H1 (cell line): ENCODE results near the gene EIF3J. TPM values are rescaled to one million over a fixed set of nuclear protein-coding genes. Genes with fewer than 3 reads are reported as not detected.

Source experiments
- CTCF ChIA-PET: fragments of 300-600 bp; sonication (Branson Sonifier 250); formaldehyde crosslinking; loops from one replicate; lab custom pipeline; 2021; ENCODE audit not compliant: partially characterized antibody; lab: Charles Lee
- POLR2A ChIA-PET: fragments of 300-600 bp; sonication (Branson Sonifier 250); formaldehyde crosslinking; loops from one replicate; lab custom pipeline; 2021; ENCODE audit warnings: inconsistent platforms; ENCODE audit not compliant: partially characterized antibody; lab: Charles Lee
- DNase-seq, 2 experiments: peaks; one replicate each; pipeline versions ENCODE4 v3.0.0 to v3.0.0-alpha.2; 2010 to 2022; ENCODE audit warnings: low spot score in 2 of 2, low read depth in 1 of 2, mixed read lengths in 1 of 2
- FAIRE-seq: peaks from 2 replicates; lab custom pipeline; 2011; peaks lifted over from hg19 to GRCh38; lab: Jason Lieb, UNC
- H2AFZ ChIP-seq: 2 replicates; pipeline ENCODE4 v1.8.1; 2012; ENCODE audit warnings: low read length, inconsistent platforms
- H2AK5ac ChIP-seq: 2 replicates; pipeline ENCODE4 v1.6.1; 2013; ENCODE audit warnings: low read depth, low read length
- H2BK120ac ChIP-seq: replicated peaks from 2 replicates; pipeline ENCODE3; 2013; ENCODE audit warnings: low read depth, low read length, inconsistent platforms
- H2BK12ac ChIP-seq: 2 replicates; pipeline ENCODE4 v1.6.1; 2013; ENCODE audit warnings: low read depth, low read length
- H2BK15ac ChIP-seq: 2 replicates; pipeline ENCODE4 v1.6.1; 2013; ENCODE audit warnings: low read length
- H2BK20ac ChIP-seq: 2 replicates; pipeline ENCODE4 v1.6.1; 2013; ENCODE audit warnings: low read length
- H2BK5ac ChIP-seq: 2 replicates; pipeline ENCODE4 v1.6.1; 2013; ENCODE audit warnings: low read depth, low read length
- H3K14ac ChIP-seq: 2 replicates; pipeline ENCODE4 v1.6.1; 2013; ENCODE audit warnings: inconsistent platforms; ENCODE audit not compliant: insufficient read length
- H3K18ac ChIP-seq: 2 replicates; pipeline ENCODE4 v1.6.1; 2013; ENCODE audit warnings: low read length; ENCODE audit errors: extremely low read depth
- H3K23ac ChIP-seq: 2 replicates; pipeline ENCODE4 v1.6.1; 2013; ENCODE audit warnings: inconsistent platforms; ENCODE audit not compliant: insufficient read length
- H3K23me2 ChIP-seq: 2 replicates; pipeline ENCODE4 v1.6.1; 2013; ENCODE audit warnings: low read depth, low read length
- H3K27ac ChIP-seq: 2 replicates; pipeline ENCODE4 v1.6.1; 2011; ENCODE audit warnings: low read depth, low read length, inconsistent platforms
- H3K27me3 ChIP-seq, 4 experiments: replicated peaks in 1 of 4; 1 replicate in 1 of 4; 2 replicates in 3 of 4; pipeline versions ENCODE4 v1.6.1 to v1.8.1; 2011 to 2013; ENCODE audit warnings: low read length in 3 of 4, mild to moderate bottlenecking in 3 of 4, inconsistent platforms in 2 of 4, mixed read lengths in 2 of 4, moderate library complexity in 1 of 4; ENCODE audit not compliant: control insufficient read depth in 3 of 4, insufficient read depth in 3 of 4; ENCODE audit errors: extremely low read depth in 1 of 4
- H3K36me3 ChIP-seq, 4 experiments: 2 replicates each; pipeline versions ENCODE4 v1.6.1 to v1.8.1; 2011 to 2013; ENCODE audit warnings: mild to moderate bottlenecking in 4 of 4, low read length in 3 of 4, moderate library complexity in 2 of 4, control low read depth in 1 of 4, inconsistent platforms in 1 of 4; ENCODE audit not compliant: insufficient read depth in 4 of 4, control insufficient read depth in 2 of 4
- H3K4ac ChIP-seq: replicated peaks from 2 replicates; pipeline ENCODE3; 2013; ENCODE audit warnings: low read length, low read depth, mixed read lengths, inconsistent platforms; ENCODE audit not compliant: insufficient read length
- H3K4me1 ChIP-seq, 4 experiments: replicated peaks in 1 of 4; 1 replicate in 1 of 4; 2 replicates in 3 of 4; pipeline versions ENCODE4 v1.6.1 to v1.8.1; 2011 to 2013; ENCODE audit warnings: low read length in 3 of 4, inconsistent platforms in 2 of 4, mixed read lengths in 1 of 4; ENCODE audit not compliant: insufficient read depth in 4 of 4, control insufficient read depth in 3 of 4
- H3K4me2 ChIP-seq, 2 experiments: 2 replicates each; pipeline versions ENCODE4 v1.6.1 to v1.8.1; 2011 to 2013; ENCODE audit warnings: low read depth in 2 of 2, low read length in 2 of 2, control low read depth in 1 of 2, inconsistent platforms in 1 of 2, mild to moderate bottlenecking in 1 of 2; ENCODE audit not compliant: insufficient read depth in 1 of 2
- H3K4me3 ChIP-seq, 4 experiments: fragments of 200-600, 300-600 bp in 1 of 4; sonication (generic), shearing (Covaris generic), sonication (Bioruptor Twin) in 1 of 4; 2 replicates each; pipeline versions ENCODE4 v1.5.1 to v1.8.1; 2011 to 2016; ENCODE audit warnings: low read length in 4 of 4, low read depth in 3 of 4, control low read depth in 2 of 4, inconsistent platforms in 2 of 4, mild to moderate bottlenecking in 2 of 4, mixed read lengths in 1 of 4, moderate library complexity in 1 of 4; ENCODE audit not compliant: insufficient read depth in 2 of 4; ENCODE audit errors: extremely low read depth in 1 of 4
- H3K56ac ChIP-seq: replicated peaks from 2 replicates; pipeline ENCODE3; 2013; ENCODE audit warnings: low read depth, mild to moderate bottlenecking, mixed read lengths, low read length, inconsistent platforms; ENCODE audit not compliant: insufficient read length
- H3K79me1 ChIP-seq: 2 replicates; pipeline ENCODE4 v1.6.1; 2013; ENCODE audit warnings: low read depth, low read length, control low read depth
- H3K79me2 ChIP-seq, 2 experiments: 2 replicates each; pipeline versions ENCODE4 v1.6.1 to v1.8.1; 2012 to 2013; ENCODE audit warnings: low read length in 2 of 2, mild to moderate bottlenecking in 2 of 2, inconsistent platforms in 1 of 2; ENCODE audit not compliant: insufficient read depth in 2 of 2, control insufficient read depth in 1 of 2
- H3K9ac ChIP-seq, 4 experiments: replicated peaks in 1 of 4; 1 replicate in 1 of 4; 2 replicates in 3 of 4; pipeline versions ENCODE4 v1.6.1 to v1.8.1; 2011 to 2013; ENCODE audit warnings: low read depth in 3 of 4, low read length in 3 of 4, control low read depth in 2 of 4, mild to moderate bottlenecking in 2 of 4, moderate library complexity in 2 of 4, inconsistent platforms in 1 of 4; ENCODE audit errors: extremely low read depth in 1 of 4
- H3K9me3 ChIP-seq, 2 experiments: 2 replicates each; pipeline versions ENCODE4 v1.6.1 to v1.8.1; 2012 to 2013; ENCODE audit warnings: mild to moderate bottlenecking in 2 of 2, moderate library complexity in 2 of 2, control low read depth in 1 of 2, inconsistent platforms in 1 of 2, low read depth in 1 of 2, low read length in 1 of 2, mixed read lengths in 1 of 2; ENCODE audit not compliant: insufficient read depth in 2 of 2
- H4K20me1 ChIP-seq, 2 experiments: replicated peaks in 1 of 2; 2 replicates each; pipeline versions ENCODE3 to v1.8.1; 2011 to 2013; ENCODE audit warnings: inconsistent platforms in 2 of 2, low read length in 2 of 2, mild to moderate bottlenecking in 1 of 2; ENCODE audit not compliant: insufficient read depth in 2 of 2, control insufficient read depth in 1 of 2
- H4K5ac ChIP-seq: 2 replicates; pipeline ENCODE4 v1.6.1; 2013; ENCODE audit warnings: low read length, low read depth, mixed read lengths, inconsistent platforms; ENCODE audit not compliant: insufficient read length
- H4K8ac ChIP-seq: 2 replicates; pipeline ENCODE4 v1.8.0; 2013; ENCODE audit warnings: mild to moderate bottlenecking, moderate library complexity, low read length, inconsistent platforms; ENCODE audit not compliant: insufficient read depth; ENCODE audit errors: extremely low read depth
- H4K91ac ChIP-seq: replicated peaks from 2 replicates; pipeline ENCODE3; 2013; ENCODE audit warnings: low read length, mixed read lengths, inconsistent platforms; ENCODE audit not compliant: insufficient read length
- TBP ChIP-seq: IDR thresholded peaks from 2 replicates; pipeline ENCODE4 v1.6.1; 2011; ENCODE audit warnings: low read depth, low read length, improper control_type of control experiment
- WGBS, 2 experiments: shearing (Covaris generic) in 1 of 2; methylation state at CpG; one replicate each; pipeline versions ENCODE4 v1.1.6 to v1.1.7; 2013 to 2015; ENCODE audit warnings: low lambda C conversion rate in 2 of 2, mixed read lengths in 2 of 2, inconsistent platforms in 1 of 2, low coverage in 1 of 2, missing lambda C conversion rate in 1 of 2; ENCODE audit not compliant: insufficient replicate concordance in 2 of 2, insufficient coverage in 1 of 2, insufficient read length in 1 of 2; ENCODE audit errors: extremely low coverage in 1 of 2, missing lambda C conversion rate in 1 of 2; 5-methylcytosine and 5-hydroxymethylcytosine counted together
- polyA plus RNA-seq, 7 experiments: library from polyadenylated mRNA; depleted of rRNA in 3 of 7; stranded (reverse) in 5 of 7; unstranded in 2 of 7; fragments of >200 nt in 5 of 7; fragments of 200-250 nt in 2 of 7; gene quantifications; 1 replicate in 5 of 7; 2 replicates in 1 of 7; 4 replicates in 1 of 7; pipeline versions ENCODE4 v1.2.1 to v1.2.3, GENCODE V29; 2011 to 2013; ENCODE audit warnings: missing spikeins in 2 of 7, mixed read lengths in 2 of 7
- total RNA-seq: library from RNA; stranded (reverse); fragmentation: NEBNext Ultra II Directional; extraction: Animal tissue kit (Norgen Biotek cat#: 25700); gene quantifications from 2 replicates; pipeline ENCODE4 v1.2.1, GENCODE V29; 2021
- TF ChIP-seq, protein P1 (sequence below), 3 experiments: IDR thresholded peaks; 1 replicate in 2 of 3; 2 replicates in 1 of 3; pipeline versions ENCODE4 v1.5.1 to v1.6.1; 2011; ENCODE audit warnings: low read length in 3 of 3, mild to moderate bottlenecking in 3 of 3, inconsistent platforms in 2 of 3, low read depth in 1 of 3, moderate library complexity in 1 of 3; ENCODE audit not compliant: insufficient read depth in 1 of 3; ENCODE audit errors: control extremely low read depth in 1 of 3

EIF3J gene
- total and polyA plus RNA-seq, 2 of the 8 experiments (the other 6 are each of a cell fraction or from before 2014, with no cell fraction given), result 26.8 to 119 TPM

DNA sequence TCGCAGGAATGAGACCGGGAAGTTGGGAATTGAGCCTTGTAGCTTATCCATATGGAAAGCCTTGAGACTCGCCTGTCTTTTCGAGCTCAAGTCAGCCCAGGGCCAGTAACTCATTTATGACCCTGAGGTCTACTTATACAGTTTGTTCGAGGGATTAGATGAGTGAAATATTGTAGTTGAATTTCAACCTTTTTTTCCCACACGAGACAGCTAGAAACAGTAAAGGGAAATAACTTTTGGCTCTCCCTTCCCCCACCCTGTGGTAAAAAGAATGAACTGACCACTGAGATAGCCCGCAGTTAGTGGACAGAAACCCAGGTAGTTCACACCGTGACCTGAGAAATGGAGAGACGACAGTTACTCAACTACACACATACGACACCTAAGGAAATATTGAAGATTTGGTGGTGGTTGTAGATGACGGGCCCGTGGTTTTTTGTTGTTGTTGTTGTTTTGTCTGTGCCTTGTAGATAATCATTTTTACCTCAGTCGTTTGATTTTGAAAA is 841 bp downstream of the EIF3J start:
- Histone ChIP-seq H3K56ac (peak overlapping the region; percentile 38), H3K23me2 (peaks cover 6% of the 10 kb centered on the region; the same call in 1 of the 2 replicates), H3K4me3 (peak overlapping the region; percentile 69 to 83 (median 79)), H3K18ac (no peak overlapping the region), H3K36me3 (peaks cover 0 to 25% (median 5%) of the 10 kb centered on the region in 4 experiments; a peak in 6 of 8 replicates), H2AFZ (no peak overlapping the region), H3K14ac (no peak overlapping the region), H3K4me1 (peaks cover 0 to 4% (median 2%) of the 10 kb centered on the region in 4 experiments; a peak in 4 of 7 replicates), H3K79me2 (peaks cover 3 to 43% of the 10 kb centered on the region in 2 experiments; a peak in 2 of 4 replicates), H3K27me3 (no peaks in the 10 kb centered on the region), H2BK120ac (no peak overlapping the region), H2AK5ac (no peak overlapping the region), H2BK12ac (no peak overlapping the region), H3K4ac (no peak overlapping the region), H4K8ac (no peak overlapping the region), H3K9ac (peak overlapping the region; percentile 67 to 83 (median 80)), H4K20me1 (peaks cover 0 to 2% of the 10 kb centered on the region in 2 experiments), H4K5ac (peak overlapping the region; percentile 4), H3K23ac (no peak overlapping the region), H4K91ac (peak overlapping the region; percentile 81), H3K9me3 (no peaks in the 10 kb centered on the region), H3K27ac (no peak overlapping the region), H2BK15ac (no peak overlapping the region), H2BK5ac (peak overlapping the region; percentile 85; the same call in 1 of the 2 replicates), H3K79me1 (no peaks in the 10 kb centered on the region; the same call in none of the 2 replicates), H2BK20ac (no peak overlapping the region), H3K4me2 (peak overlapping the region; percentile 69 to 97)
- WGBS, 2 experiments, result 34% methylated on average over 13 of the region's 13 CpGs; no CpG with 5 or more reads in 1 of the 2 experiments
- ChIA-PET CTCF (interaction anchor here (1.4 to 3.2 kb wide), 2 partner anchors 9 to 12 kb away, joined by 6 to 16 read pairs; no protein-coding TSS in a partner anchor), POLR2A (interaction anchor here (0.8 to 2.1 kb wide), 13 partner anchors 9 to 126 kb away, joined by 3 to 20 read pairs (median 5); partner anchors contain the start of genes CTDSPL2 and SPG11)
- no peak for TF ChIP-seq TBP
- TF ChIP-seq, protein P1, sequence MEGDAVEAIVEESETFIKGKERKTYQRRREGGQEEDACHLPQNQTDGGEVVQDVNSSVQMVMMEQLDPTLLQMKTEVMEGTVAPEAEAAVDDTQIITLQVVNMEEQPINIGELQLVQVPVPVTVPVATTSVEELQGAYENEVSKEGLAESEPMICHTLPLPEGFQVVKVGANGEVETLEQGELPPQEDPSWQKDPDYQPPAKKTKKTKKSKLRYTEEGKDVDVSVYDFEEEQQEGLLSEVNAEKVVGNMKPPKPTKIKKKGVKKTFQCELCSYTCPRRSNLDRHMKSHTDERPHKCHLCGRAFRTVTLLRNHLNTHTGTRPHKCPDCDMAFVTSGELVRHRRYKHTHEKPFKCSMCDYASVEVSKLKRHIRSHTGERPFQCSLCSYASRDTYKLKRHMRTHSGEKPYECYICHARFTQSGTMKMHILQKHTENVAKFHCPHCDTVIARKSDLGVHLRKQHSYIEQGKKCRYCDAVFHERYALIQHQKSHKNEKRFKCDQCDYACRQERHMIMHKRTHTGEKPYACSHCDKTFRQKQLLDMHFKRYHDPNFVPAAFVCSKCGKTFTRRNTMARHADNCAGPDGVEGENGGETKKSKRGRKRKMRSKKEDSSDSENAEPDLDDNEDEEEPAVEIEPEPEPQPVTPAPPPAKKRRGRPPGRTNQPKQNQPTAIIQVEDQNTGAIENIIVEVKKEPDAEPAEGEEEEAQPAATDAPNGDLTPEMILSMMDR (IDR thresholded peaks at IDR 0.05; ENCODE audit: control extremely low read depth in 1 of 3, insufficient read depth in 1 of 3, low read depth in 1 of 3, low read length in 3 of 3), result peak in 1 of 3 experiments; percentile 4; a peak in 1 of 4 replicates
- DNase-seq, result no peak
- FAIRE-seq, result no peak
